Gastroesophageal sphincter (tissue), 4 donors: Measurements from ENCODE around the gene TTLL7. TPM values are rescaled to one million over a fixed set of nuclear protein-coding genes. Genes with fewer than 3 reads are reported as not detected.

Source experiments
- ATAC-seq: fragments of 150-250 bp; one replicate; pipeline ENCODE4 v1.9.1; 2016; ENCODE audit warnings: mild to moderate bottlenecking, moderate library complexity
- H3K27ac ChIP-seq, 4 donors: fragments of 200-600 bp; sonication (generic) in 3 of 4; 1 replicate in 3 of 4; 2 replicates in 1 of 4; pipeline ENCODE4 v1.5.1; 2016 to 2019
- H3K27me3 ChIP-seq: fragments of 200-600 bp; sonication (generic); one replicate; pipeline ENCODE4 v1.5.1; 2019
- H3K36me3 ChIP-seq, 2 donors: fragments of 200-600 bp; sonication (generic); one replicate each; pipeline ENCODE4 v1.5.1; 2019; ENCODE audit warnings: control low read depth in 1 of 2
- H3K4me1 ChIP-seq, 3 donors: fragments of 200-600 bp; sonication (generic); 1 replicate in 2 of 3; 2 replicates in 1 of 3; pipeline ENCODE4 v1.5.1; 2016 to 2019; ENCODE audit warnings: control low read depth in 2 of 3
- H3K4me3 ChIP-seq, 2 donors: fragments of 200-600 bp; sonication (generic); one replicate each; pipeline ENCODE4 v1.5.1; 2019; ENCODE audit warnings: mild to moderate bottlenecking in 1 of 2, moderate library complexity in 1 of 2
- H3K9me3 ChIP-seq, 3 donors: fragments of 200-600 bp; sonication (generic); one replicate each; pipeline ENCODE4 v1.5.1; 2017 to 2019; ENCODE audit warnings: control low read depth in 2 of 3
- EP300 ChIP-seq: sonication (generic); formaldehyde crosslinking; IDR thresholded peaks from one replicate; pipeline ENCODE4 v1.6.1; 2017; ENCODE audit warnings: antibody characterized with exemption, mild to moderate bottlenecking
- POLR2A ChIP-seq, 2 donors: fragments of 450-650 bp; IDR thresholded peaks; one replicate each; pipeline ENCODE4 v1.6.1; 2017; ENCODE audit warnings: antibody characterized with exemption in 2 of 2, mild to moderate bottlenecking in 2 of 2, moderate library complexity in 1 of 2
- POLR2AphosphoS5 ChIP-seq: sonication (generic); formaldehyde crosslinking; IDR thresholded peaks from one replicate; pipeline ENCODE4 v1.6.1; 2017; ENCODE audit warnings: antibody characterized with exemption
- WGBS, 2 donors: methylation state at CpG; one replicate each; pipeline ENCODE4 v1.1.5; 2018; ENCODE audit warnings: low coverage in 1 of 2; 5-methylcytosine and 5-hydroxymethylcytosine counted together
- total RNA-seq, 4 donors: library from RNA; depleted of rRNA; stranded (reverse); fragments of >200 nt; gene quantifications; one replicate each; pipeline ENCODE4 v1.1.0, GENCODE V29; 2016
- TF ChIP-seq, protein P1 (sequence below), 4 experiments: fragments of 200-600 bp in 2 of 4; fragments of 450-650 bp in 2 of 4; sonication (generic) in 1 of 4; IDR thresholded peaks; one replicate each; pipeline ENCODE4 v1.5.1; 2017 to 2019; ENCODE audit warnings: antibody characterized with exemption in 4 of 4, mild to moderate bottlenecking in 2 of 4, moderate library complexity in 2 of 4

TTLL7 gene
- total RNA-seq, 4 donors from 2014 or later = 41.7 to 125 (median 57.0) TPM

DNA sequence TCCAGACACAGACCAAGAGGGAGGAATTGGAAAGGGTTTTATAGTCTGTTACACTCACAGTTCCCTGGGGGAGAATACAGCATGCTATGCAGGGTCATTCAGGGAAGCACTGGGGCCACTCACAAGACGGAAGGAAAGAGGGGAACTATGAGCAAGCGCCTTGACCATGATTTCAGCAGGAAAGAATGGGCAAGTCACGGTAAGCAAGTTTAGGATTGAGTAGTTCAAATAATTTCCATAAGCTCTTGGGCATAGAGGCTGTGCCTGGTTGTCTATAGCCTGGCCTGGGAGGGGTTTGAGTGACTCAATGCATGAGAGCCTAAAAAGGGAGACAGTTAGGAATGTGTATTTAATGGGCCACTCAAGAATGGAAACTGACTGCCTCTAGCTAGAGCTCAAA lies 176.7 kb downstream of the TTLL7 start:
- Histone ChIP-seq H3K27ac (no peak overlapping the region), H3K27me3 (no peaks in the 10 kb centered on the region), H3K4me3 (no peak overlapping the region), H3K9me3 (peaks cover 0 to 11% (median 0%) of the 10 kb centered on the region in 3 donors), H3K4me1 (no peaks in the 10 kb centered on the region), H3K36me3 (no peaks in the 10 kb centered on the region)
- ATAC-seq = no peak
- TF ChIP-seq, protein P1, sequence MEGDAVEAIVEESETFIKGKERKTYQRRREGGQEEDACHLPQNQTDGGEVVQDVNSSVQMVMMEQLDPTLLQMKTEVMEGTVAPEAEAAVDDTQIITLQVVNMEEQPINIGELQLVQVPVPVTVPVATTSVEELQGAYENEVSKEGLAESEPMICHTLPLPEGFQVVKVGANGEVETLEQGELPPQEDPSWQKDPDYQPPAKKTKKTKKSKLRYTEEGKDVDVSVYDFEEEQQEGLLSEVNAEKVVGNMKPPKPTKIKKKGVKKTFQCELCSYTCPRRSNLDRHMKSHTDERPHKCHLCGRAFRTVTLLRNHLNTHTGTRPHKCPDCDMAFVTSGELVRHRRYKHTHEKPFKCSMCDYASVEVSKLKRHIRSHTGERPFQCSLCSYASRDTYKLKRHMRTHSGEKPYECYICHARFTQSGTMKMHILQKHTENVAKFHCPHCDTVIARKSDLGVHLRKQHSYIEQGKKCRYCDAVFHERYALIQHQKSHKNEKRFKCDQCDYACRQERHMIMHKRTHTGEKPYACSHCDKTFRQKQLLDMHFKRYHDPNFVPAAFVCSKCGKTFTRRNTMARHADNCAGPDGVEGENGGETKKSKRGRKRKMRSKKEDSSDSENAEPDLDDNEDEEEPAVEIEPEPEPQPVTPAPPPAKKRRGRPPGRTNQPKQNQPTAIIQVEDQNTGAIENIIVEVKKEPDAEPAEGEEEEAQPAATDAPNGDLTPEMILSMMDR (IDR thresholded peaks at IDR 0.05) = no peak
- TF ChIP-seq POLR2A (IDR thresholded peaks at IDR 0.05) (no peak), POLR2AphosphoS5 (no peak), EP300 (no peak)
- WGBS, 2 donors = 71 to 93% methylated on average over 3 of the region's 3 CpGs

DNA sequence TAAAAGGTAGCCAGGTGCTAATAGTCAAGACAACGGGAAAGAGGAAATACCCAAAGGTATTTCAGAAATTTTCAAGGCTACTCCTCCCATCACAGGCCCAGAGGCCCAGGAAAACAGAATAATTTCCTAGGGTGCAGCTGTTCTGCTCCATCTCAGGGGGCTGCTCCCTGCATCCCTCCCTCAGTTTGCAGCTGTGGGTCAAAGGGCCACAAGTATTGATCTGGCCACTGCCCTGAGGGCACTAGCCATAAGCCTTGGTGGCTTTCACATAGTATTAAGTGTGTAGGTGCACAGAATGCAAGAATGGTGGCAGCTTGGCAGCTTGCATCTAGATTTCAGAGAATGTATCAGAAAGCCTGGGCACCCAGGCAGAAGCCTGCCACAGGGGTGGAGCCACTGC lies 179.5 kb downstream of the TTLL7 start:
- TF ChIP-seq, protein P1 (IDR thresholded peaks at IDR 0.05) = no peak
- TF ChIP-seq POLR2AphosphoS5 (no peak), POLR2A (IDR thresholded peaks at IDR 0.05) (no peak), EP300 (no peak)
- Histone ChIP-seq H3K9me3 (peaks cover 0 to 11% (median 0%) of the 10 kb centered on the region in 3 donors), H3K36me3 (no peaks in the 10 kb centered on the region), H3K4me3 (no peak overlapping the region), H3K4me1 (no peaks in the 10 kb centered on the region), H3K27me3 (no peaks in the 10 kb centered on the region), H3K27ac (no peak overlapping the region)
- WGBS, 2 donors = 60 to 80% methylated on average over 1 of the region's 1 CpG
- ATAC-seq = no peak

DNA sequence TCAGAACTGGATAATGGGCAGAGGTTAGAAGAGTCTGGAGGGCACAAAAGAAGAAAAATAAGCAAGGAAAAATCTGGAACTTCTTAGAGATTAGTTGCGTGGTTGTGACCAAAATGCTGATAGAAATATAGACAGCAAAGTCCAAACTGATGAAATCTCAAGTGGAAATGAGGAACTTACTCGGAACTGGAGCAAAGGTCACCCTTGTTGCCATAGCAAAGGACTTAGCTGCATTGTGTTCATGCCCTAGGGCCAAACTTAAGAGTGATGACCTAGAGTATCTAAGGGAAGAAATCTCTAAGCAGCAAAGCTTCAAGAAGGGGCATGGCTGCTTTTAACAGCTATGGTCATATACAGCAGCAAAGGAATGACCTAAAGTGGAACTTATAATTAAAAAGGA lies 180.0 kb downstream of the TTLL7 start:
- no peaks in the 10 kb centered on the region for H3K4me1 ChIP-seq
- no peaks in the 10 kb centered on the region for H3K27me3 ChIP-seq
- 79% methylated on average over 2 of the region's 2 CpGs for WGBS, 2 donors
- peak; percentile 31 for ATAC-seq
- H3K9me3 ChIP-seq = peaks cover 0 to 11% (median 0%) of the 10 kb centered on the region in 3 donors
- no peak overlapping the region for H3K27ac ChIP-seq
- no peak overlapping the region for H3K4me3 ChIP-seq
- no peaks in the 10 kb centered on the region for H3K36me3 ChIP-seq
- TF ChIP-seq EP300 (no peak), POLR2AphosphoS5 (no peak), POLR2A (IDR thresholded peaks at IDR 0.05) (no peak)
- TF ChIP-seq, protein P1 (IDR thresholded peaks at IDR 0.05) = no peak

DNA sequence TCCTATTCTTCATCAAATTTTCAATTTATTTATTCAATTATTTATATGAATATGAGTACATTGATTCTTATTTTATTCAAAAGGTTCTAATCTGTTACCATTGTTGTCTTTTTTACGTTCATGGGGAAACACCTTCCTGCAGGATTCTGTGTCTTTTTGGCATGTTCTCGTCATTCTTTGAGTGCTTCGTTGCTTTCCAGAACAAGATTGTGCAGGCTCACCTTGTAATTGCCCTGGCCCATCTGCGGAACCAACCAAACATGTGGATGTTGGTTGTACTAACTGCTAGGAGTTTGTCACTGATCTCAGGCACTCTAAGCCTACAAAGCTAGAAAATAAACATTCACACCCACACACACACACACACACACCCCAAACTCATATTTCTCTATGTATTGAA lies 182.1 kb downstream of the TTLL7 start:
- no peak for ATAC-seq
- Histone ChIP-seq H3K27ac (no peak overlapping the region), H3K9me3 (peaks cover 0 to 11% (median 0%) of the 10 kb centered on the region in 3 donors), H3K27me3 (no peaks in the 10 kb centered on the region), H3K4me1 (no peaks in the 10 kb centered on the region), H3K4me3 (no peak overlapping the region), H3K36me3 (no peaks in the 10 kb centered on the region)
- WGBS, 2 donors = 95 to 98% methylated on average over 4 of the region's 4 CpGs
- no peak for TF ChIP-seq POLR2AphosphoS5

DNA sequence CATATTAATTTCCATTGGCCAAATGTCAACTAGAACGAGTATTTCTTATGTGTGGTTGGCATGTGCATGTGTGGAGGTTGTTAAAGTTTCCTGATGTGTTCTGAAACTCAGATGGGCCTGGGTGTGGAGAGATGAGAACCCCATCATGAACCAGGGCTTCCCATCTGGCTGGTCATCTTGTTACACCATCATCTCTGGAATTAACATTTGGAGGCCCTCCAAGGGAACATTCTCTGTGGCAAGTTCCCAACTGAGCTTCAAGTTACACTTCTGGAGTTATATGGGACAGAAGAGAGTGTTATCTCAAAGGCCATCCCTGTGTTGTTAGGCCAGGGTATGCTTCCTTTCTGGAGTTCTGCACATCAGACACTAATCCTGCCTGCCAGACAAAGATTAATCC lies 183.6 kb downstream of the TTLL7 start:
- 22 to 25% methylated on average over 1 of the region's 1 CpG for WGBS, 2 donors
- peaks cover 0 to 11% (median 0%) of the 10 kb centered on the region in 3 donors for H3K9me3 ChIP-seq
- TF ChIP-seq POLR2A (IDR thresholded peaks at IDR 0.05) = no peak
- TF ChIP-seq, protein P1 (IDR thresholded peaks at IDR 0.05) = no peak
- TF ChIP-seq EP300 = no peak
- no peak for TF ChIP-seq POLR2AphosphoS5
- no peak overlapping the region for H3K4me3 ChIP-seq
- H3K27ac ChIP-seq = no peak overlapping the region
- no peaks in the 10 kb centered on the region for H3K4me1 ChIP-seq
- no peaks in the 10 kb centered on the region for H3K36me3 ChIP-seq
- H3K27me3 ChIP-seq = no peaks in the 10 kb centered on the region
- no peak for ATAC-seq

Other genes starting within 250 kb of the TTLL7 start
- 10 to 100 TPM; 37.4 to 57.7 (median 50.9) TPM for gene PRKACB, start 145.1 kb upstream of the TTLL7 start, total RNA-seq